Activated naive CD8-positive, alpha-beta T cell treated with anti-CD3 and anti-CD28 coated beads for 36 hours (primary cell): Measurements from ENCODE around the gene CARD9. TPM values are rescaled to one million over a fixed set of nuclear protein-coding genes. Genes with fewer than 3 reads are reported as not detected.

Experiments
- DNase-seq: peaks from one replicate; pipeline ENCODE4 v3.0.0; 2021
- H3K27ac Mint-ChIP-seq: one replicate; pipeline ENCODE4 v1.8.0; 2022; ENCODE audit warnings: mild to moderate bottlenecking, moderate library complexity, mixed read lengths
- H3K27me3 Mint-ChIP-seq: one replicate; pipeline ENCODE4 v1.8.0; 2022; ENCODE audit warnings: mild to moderate bottlenecking, mixed read lengths
- H3K36me3 Mint-ChIP-seq: one replicate; pipeline ENCODE4 v1.8.0; 2021; ENCODE audit warnings: mild to moderate bottlenecking, mixed read lengths
- H3K4me1 Mint-ChIP-seq: one replicate; pipeline ENCODE4 v1.8.0; 2021; ENCODE audit warnings: mixed read lengths
- H3K4me3 Mint-ChIP-seq: one replicate; pipeline ENCODE4 v1.8.0; 2022; ENCODE audit warnings: mild to moderate bottlenecking, moderate library complexity, mixed read lengths
- H3K9me3 Mint-ChIP-seq: one replicate; pipeline ENCODE4 v1.8.0; 2022; ENCODE audit warnings: mixed read lengths
- total RNA-seq, 2 experiments: library from RNA; stranded (reverse); gene quantifications; one replicate each; pipeline ENCODE4 v1.2.3, GENCODE V29; 2021

The CARD9 gene
- total RNA-seq, 2 experiments from 2014 or later, result 1.5 to 1.8 TPM

DNA sequence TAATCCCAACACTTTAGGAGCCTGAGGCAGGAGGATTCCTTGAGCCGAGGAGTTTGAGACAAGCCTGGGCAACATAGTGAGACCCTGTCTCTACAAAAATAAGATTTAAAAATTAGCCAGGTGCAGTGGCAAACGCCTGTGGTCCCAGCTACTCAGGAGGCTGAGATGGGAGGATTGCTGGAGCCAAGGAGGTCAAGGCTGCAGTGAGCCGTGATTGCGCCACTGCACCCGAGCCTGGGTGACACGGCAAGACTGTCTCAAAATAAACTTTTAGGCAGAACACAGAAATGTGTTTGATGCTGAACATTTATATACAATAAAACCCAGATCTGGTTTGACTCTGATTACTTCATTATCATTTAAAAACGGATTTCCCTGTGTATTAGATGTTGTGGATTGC, 32.0 kb upstream of the CARD9 start:
- peak overlapping the region; percentile 89 for H3K27ac Mint-ChIP-seq
- DNase-seq, result no peak
- peaks cover 59% of the 10 kb centered on the region for H3K4me1 Mint-ChIP-seq
- H3K9me3 Mint-ChIP-seq, result no peaks in the 10 kb centered on the region
- peaks cover 64% of the 10 kb centered on the region for H3K36me3 Mint-ChIP-seq
- H3K4me3 Mint-ChIP-seq, result peak overlapping the region; percentile 67
- no peaks in the 10 kb centered on the region for H3K27me3 Mint-ChIP-seq

DNA sequence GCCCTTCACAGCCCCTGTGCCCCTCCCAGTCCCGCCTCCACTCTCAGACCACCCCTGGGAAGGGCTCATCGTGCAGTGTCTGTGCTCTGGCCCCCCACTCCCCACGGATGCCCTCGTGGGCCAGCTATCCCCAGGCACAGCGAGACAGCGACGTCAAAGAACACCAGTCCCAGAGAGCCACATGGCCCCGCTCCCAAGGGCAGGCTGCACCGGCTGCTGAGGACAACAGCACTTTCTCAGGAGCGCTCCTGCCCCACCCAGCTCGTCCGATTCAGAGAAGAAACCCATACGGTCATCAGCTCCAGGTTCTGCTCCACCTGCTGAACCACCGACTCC, 31.3 kb upstream of the CARD9 start:
- H3K36me3 Mint-ChIP-seq, result peaks cover 62% of the 10 kb centered on the region
- no peaks in the 10 kb centered on the region for H3K9me3 Mint-ChIP-seq
- H3K4me1 Mint-ChIP-seq, result peaks cover 58% of the 10 kb centered on the region
- no peaks in the 10 kb centered on the region for H3K27me3 Mint-ChIP-seq
- peak overlapping the region; percentile 67 for H3K4me3 Mint-ChIP-seq
- no peak for DNase-seq
- H3K27ac Mint-ChIP-seq, result peak overlapping the region; percentile 89

- DNase-seq, result peak; percentile 71
- Mint-ChIP-seq H3K9me3 (no peaks in the 10 kb centered on the region), H3K27ac (peak overlapping the region; percentile 89), H3K4me3 (peak overlapping the region; percentile 67), H3K4me1 (peaks cover 53% of the 10 kb centered on the region), H3K36me3 (peaks cover 58% of the 10 kb centered on the region), H3K27me3 (no peaks in the 10 kb centered on the region)
These were observed 30.7 kb upstream of the CARD9 start for GRCh38 chr9:136403915-136404800.

GRCh38 chr9:136403538-136403914, 30.1 kb upstream of the CARD9 start:
- H3K4me1 Mint-ChIP-seq, result peaks cover 53% of the 10 kb centered on the region

DNA sequence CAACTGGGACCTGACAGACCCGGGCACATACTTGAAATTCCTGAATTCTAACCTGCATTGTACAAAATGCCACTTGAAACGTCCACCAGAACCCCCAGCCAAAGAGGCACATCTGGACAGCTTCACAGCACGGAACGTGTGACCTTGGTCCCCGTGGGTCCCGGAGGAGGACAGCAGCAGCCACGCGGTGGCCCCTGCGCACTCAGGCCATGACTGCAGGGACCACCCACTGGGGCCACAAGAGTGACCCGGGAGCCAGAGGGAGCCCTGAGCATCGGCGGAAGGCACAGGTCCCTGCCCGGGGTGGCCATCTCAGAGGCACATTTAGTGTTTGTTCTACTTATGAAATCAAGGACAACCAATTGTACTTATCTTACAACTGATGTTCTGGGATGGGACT, 28.6 kb upstream of the CARD9 start:
- no peaks in the 10 kb centered on the region for H3K9me3 Mint-ChIP-seq
- H3K4me3 Mint-ChIP-seq, result no peak overlapping the region
- no peaks in the 10 kb centered on the region for H3K27me3 Mint-ChIP-seq
- H3K36me3 Mint-ChIP-seq, result peaks cover 60% of the 10 kb centered on the region
- H3K4me1 Mint-ChIP-seq, result peaks cover 52% of the 10 kb centered on the region
- H3K27ac Mint-ChIP-seq, result peak overlapping the region; percentile 77
- DNase-seq, result no peak

More at GRCh38 chr9:136403538-136403914, 30.1 kb upstream of the CARD9 start:
- Mint-ChIP-seq H3K9me3 (no peaks in the 10 kb centered on the region), H3K27ac (peak overlapping the region; percentile 89), H3K36me3 (peaks cover 59% of the 10 kb centered on the region), H3K4me3 (peak overlapping the region; percentile 67), H3K27me3 (no peaks in the 10 kb centered on the region)
- DNase-seq, result peak; percentile 87

GRCh38 chr9:136401173-136401922, 27.9 kb upstream of the CARD9 start:
- peak overlapping the region; percentile 77 for H3K27ac Mint-ChIP-seq
- no peaks in the 10 kb centered on the region for H3K9me3 Mint-ChIP-seq
- H3K4me3 Mint-ChIP-seq, result no peak overlapping the region
- H3K27me3 Mint-ChIP-seq, result no peaks in the 10 kb centered on the region
- H3K36me3 Mint-ChIP-seq, result peaks cover 56% of the 10 kb centered on the region
- DNase-seq, result no peak
- H3K4me1 Mint-ChIP-seq, result peaks cover 51% of the 10 kb centered on the region

DNA sequence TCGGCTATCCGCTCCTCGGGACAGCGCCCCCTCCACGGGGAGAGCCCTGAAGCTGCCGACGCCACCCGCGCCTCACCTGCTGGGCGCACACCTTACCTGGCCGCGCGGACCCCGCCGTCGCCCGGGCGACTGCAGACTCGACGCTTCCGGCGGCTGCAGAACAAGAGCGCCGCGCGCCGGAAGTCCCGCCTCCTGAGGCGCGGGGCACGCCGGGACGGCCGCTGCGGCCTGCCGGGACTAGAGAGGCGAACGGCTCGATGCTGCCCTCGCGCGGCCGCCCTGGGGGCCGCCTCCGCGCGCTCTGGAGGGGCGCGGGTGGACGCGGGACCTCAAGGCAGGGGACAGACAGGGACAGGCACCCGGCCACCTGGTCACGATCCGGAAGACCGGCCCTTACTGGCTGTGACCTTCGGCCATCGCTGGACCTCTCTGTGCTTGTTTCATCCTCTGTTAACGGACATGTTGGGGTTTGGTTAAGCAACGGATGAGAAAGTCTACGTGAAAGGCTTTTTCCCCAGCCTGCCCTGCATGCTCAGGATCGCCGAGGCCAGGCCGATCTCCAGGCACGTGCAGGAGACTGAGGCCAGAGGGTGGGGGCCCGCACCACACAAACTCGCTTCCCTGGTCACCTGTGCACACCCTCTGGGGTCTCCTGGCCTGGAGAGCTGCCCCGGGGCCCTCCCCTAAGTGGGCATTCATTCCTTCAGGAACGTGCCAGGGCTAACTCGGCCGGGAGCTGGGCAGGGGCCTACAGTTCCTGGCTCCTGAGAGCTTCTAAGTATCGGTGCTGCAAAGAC, 26.8 kb upstream of the CARD9 start, which contains the start of gene SNAPC4:
TSS of gene SNAPC4 (minus strand) at position 133 of the 797 bp plus-strand sequence. CDS start 1,742 bp downstream, outside the sequence.
- H3K4me1 Mint-ChIP-seq, result peaks cover 45% of the 10 kb centered on the region
- H3K27me3 Mint-ChIP-seq, result no peaks in the 10 kb centered on the region
- peaks cover 56% of the 10 kb centered on the region for H3K36me3 Mint-ChIP-seq
- DNase-seq, result peak; percentile 92
- H3K9me3 Mint-ChIP-seq, result no peaks in the 10 kb centered on the region
- peak within 1 kb of the TSS; percentile 87 for H3K27ac Mint-ChIP-seq
- H3K4me3 Mint-ChIP-seq, result peak within 1 kb of the TSS; percentile 93

DNA sequence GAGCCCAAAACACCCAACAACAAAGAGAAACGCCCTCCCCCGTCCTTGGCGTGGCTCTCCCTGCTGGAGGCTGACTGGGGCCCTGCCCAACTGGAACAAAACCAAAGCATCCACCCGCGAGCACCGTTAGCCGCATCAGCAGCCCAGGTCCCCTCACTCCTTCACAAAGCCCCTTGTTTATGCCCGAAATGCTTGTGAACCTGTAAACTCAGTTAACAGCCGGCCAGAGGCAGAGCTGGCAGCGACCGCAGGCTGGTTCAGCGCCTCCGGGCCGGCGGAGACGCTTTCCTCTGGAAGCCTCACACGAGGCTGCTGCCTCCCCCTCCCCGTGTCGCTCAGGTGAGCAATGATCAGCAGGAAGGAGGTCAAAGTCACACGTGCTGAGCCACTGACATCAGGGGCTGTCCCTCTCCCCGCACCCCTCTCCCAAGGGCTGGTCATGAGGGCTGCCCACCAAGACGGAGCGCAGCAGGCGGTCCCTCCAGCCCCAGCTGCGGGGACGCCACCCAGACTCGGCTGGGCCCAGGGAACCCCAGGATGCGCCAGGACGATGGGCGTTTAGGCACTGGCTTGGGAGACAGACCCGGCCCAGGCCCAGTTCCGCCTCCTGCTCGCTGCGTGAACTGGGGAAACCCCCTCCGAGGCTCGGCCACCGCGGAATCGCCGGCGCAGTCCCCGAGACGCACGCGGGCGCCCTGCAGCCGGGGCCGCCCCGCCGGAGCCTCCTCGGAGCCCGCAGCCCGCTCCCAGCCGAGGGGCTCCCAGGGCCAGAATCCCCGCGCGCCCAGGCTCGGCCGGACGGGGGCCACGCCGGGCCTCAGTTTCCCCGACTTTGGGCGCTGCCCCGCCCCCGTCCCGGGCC, 25.9 kb upstream of the CARD9 start:
- Mint-ChIP-seq H3K4me3 (peak overlapping the region; percentile 93), H3K4me1 (peaks cover 37% of the 10 kb centered on the region), H3K27ac (peak overlapping the region; percentile 87), H3K9me3 (no peaks in the 10 kb centered on the region), H3K27me3 (no peaks in the 10 kb centered on the region), H3K36me3 (peaks cover 55% of the 10 kb centered on the region)
- peak; percentile 55 for DNase-seq

DNA sequence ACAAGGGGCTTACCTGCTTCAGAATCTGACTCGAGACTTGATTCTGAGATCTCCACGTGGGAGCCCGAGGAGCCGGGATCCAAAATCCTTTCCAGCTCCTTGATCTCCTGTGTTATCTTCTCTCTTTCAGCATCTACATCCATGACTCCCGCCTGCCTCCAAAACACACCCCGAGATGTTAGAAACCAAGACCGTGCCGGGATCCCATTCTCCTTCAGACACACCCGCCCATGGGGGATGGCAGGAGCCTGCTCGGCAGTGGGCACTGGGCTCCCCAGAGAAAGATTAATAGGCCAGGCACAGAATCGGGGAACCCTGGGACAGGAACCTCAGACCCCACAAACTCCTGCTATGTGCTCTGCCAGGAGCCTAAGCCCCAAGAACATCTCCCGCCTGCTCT, 24.8 kb upstream of the CARD9 start:
- Mint-ChIP-seq H3K36me3 (peaks cover 45% of the 10 kb centered on the region), H3K4me3 (peak overlapping the region; percentile 93), H3K27ac (no peak overlapping the region), H3K9me3 (no peaks in the 10 kb centered on the region), H3K27me3 (no peaks in the 10 kb centered on the region), H3K4me1 (peaks cover 27% of the 10 kb centered on the region)
- no peak for DNase-seq

DNA sequence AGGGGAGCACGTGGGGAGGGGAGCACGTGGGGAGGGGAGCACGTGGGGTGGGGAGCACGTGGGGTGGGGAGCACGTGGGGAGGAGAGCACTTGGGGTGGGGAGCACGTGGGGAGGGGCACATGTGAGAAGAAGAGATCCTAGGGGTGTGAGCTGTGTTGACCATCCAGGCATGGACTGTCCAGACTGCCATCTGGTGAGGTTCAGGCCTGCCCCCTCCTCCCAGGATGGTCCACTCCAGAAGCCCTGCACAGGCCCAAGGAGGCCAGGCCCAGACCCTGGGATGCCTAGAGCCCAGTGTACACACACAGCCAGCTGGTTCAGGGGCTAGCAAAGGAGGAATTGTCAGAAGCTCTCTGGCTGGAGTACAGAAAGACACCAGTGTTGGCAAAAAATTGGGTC, 24.2 kb upstream of the CARD9 start:
- H3K27me3 Mint-ChIP-seq, result no peaks in the 10 kb centered on the region
- DNase-seq, result no peak
- no peaks in the 10 kb centered on the region for H3K9me3 Mint-ChIP-seq
- peaks cover 26% of the 10 kb centered on the region for H3K4me1 Mint-ChIP-seq
- H3K36me3 Mint-ChIP-seq, result peaks cover 41% of the 10 kb centered on the region
- H3K4me3 Mint-ChIP-seq, result no peak overlapping the region
- no peak overlapping the region for H3K27ac Mint-ChIP-seq

DNA sequence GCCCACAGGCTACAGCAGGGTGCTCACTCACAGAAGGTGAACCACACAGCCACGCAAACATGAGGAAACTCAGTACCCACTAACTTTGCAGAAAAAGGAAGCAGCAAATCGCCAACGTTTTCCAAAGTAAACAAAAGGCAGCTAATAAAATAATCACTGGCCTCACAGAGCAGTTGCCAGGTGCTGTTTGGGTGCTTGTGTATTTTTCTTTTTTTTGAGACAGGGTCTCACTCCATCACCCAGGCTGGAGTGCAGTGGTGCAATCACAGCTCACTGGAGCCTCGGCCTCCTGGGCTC, 22.7 kb upstream of the CARD9 start:
- Mint-ChIP-seq H3K36me3 (peaks cover 33% of the 10 kb centered on the region), H3K4me3 (no peak overlapping the region), H3K4me1 (peaks cover 21% of the 10 kb centered on the region), H3K27me3 (no peaks in the 10 kb centered on the region), H3K27ac (no peak overlapping the region), H3K9me3 (no peaks in the 10 kb centered on the region)
- DNase-seq, result no peak

- H3K9me3 Mint-ChIP-seq, result no peaks in the 10 kb centered on the region
- peaks cover 30% of the 10 kb centered on the region for H3K36me3 Mint-ChIP-seq
- H3K4me3 Mint-ChIP-seq, result no peak overlapping the region
- H3K27me3 Mint-ChIP-seq, result no peaks in the 10 kb centered on the region
- peaks cover 17% of the 10 kb centered on the region for H3K4me1 Mint-ChIP-seq
- DNase-seq, result no peak
- no peak overlapping the region for H3K27ac Mint-ChIP-seq
These were observed 22.1 kb upstream of the CARD9 start for GRCh38 chr9:136395345-136396218.

GRCh38 chr9:136395020-136395340, 21.5 kb upstream of the CARD9 start:
- Mint-ChIP-seq H3K4me3 (no peak overlapping the region), H3K9me3 (no peaks in the 10 kb centered on the region), H3K27ac (no peak overlapping the region), H3K36me3 (peaks cover 31% of the 10 kb centered on the region), H3K27me3 (no peaks in the 10 kb centered on the region), H3K4me1 (peaks cover 16% of the 10 kb centered on the region)
- DNase-seq, result no peak
